IMR-90 (cell line): ENCODE data around the gene ELFN2. TPM values are rescaled to one million over a fixed set of nuclear protein-coding genes. Genes with fewer than 3 reads are reported as not detected.

Source experiments
- ATAC-seq: fragments of 200-7000 bp; cut with Tn5 transposase; 2 replicates; pipeline ENCODE4 v1.9.1; 2020; ENCODE audit warnings: low read depth, mild to moderate bottlenecking, moderate library complexity
- BruUV-seq: library from RNA; stranded (reverse); fragments of 400-500 nt; replicated peaks from 2 replicates; lab custom pipeline; 2021; lab: Mats Ljungman, UMichigan
- CTCF ChIA-PET: fragments of 300-600 bp; formaldehyde crosslinking; extraction: SDS; loops from one replicate; lab custom pipeline; 2021; ENCODE audit warnings: antibody characterized with exemption; lab: Yijun Ruan, JAX
- POLR2A ChIA-PET: fragments of 300-600 bp; sonication (Branson Sonifier 250); formaldehyde crosslinking; loops from one replicate; lab custom pipeline; 2022; ENCODE audit warnings: antibody characterized with exemption; ENCODE audit not compliant: unreplicated experiment; lab: Charles Lee
- DNase-seq: peaks from one replicate; pipeline ENCODE4 v3.0.0; 2013
- H2AFZ ChIP-seq: replicated peaks from 2 replicates; pipeline ENCODE3; 2013; ENCODE audit warnings: low read length, mild to moderate bottlenecking; ENCODE audit not compliant: poor library complexity
- H2AK5ac ChIP-seq: 2 replicates; pipeline ENCODE4 v1.6.1; 2013; ENCODE audit warnings: low read depth, low read length, inconsistent platforms
- H2AK9ac ChIP-seq: replicated peaks from 2 replicates; pipeline ENCODE3; 2013; ENCODE audit warnings: mild to moderate bottlenecking, low read depth, low read length, moderate library complexity; ENCODE audit not compliant: poor library complexity
- H2BK120ac ChIP-seq: 2 replicates; pipeline ENCODE4 v1.6.1; 2013; ENCODE audit warnings: low read depth, low read length, inconsistent platforms
- H2BK15ac ChIP-seq: 3 replicates; pipeline ENCODE4 v1.6.1; 2013; ENCODE audit warnings: low read depth, low read length, inconsistent platforms
- H2BK20ac ChIP-seq: 2 replicates; pipeline ENCODE4 v1.6.1; 2013; ENCODE audit warnings: low read depth, mild to moderate bottlenecking, inconsistent platforms, low read length, moderate library complexity
- H2BK5ac ChIP-seq: 2 replicates; pipeline ENCODE4 v1.6.1; 2013; ENCODE audit warnings: mild to moderate bottlenecking, low read depth, low read length, inconsistent platforms; ENCODE audit not compliant: poor library complexity, severe bottlenecking
- H3K14ac ChIP-seq: replicated peaks from 2 replicates; pipeline ENCODE4 v1.6.1; 2013; ENCODE audit warnings: low read depth, low read length, inconsistent platforms
- H3K18ac ChIP-seq: 2 replicates; pipeline ENCODE4 v1.6.1; 2013; ENCODE audit warnings: low read depth, low read length, control low read depth
- H3K23ac ChIP-seq: 2 replicates; pipeline ENCODE4 v1.6.1; 2013; ENCODE audit warnings: low read depth, low read length, inconsistent platforms
- H3K27ac ChIP-seq: 2 replicates; pipeline ENCODE4 v1.5.1; 2013; ENCODE audit warnings: mild to moderate bottlenecking, control low read depth, low read length; ENCODE audit not compliant: insufficient read depth
- H3K27me3 ChIP-seq: 2 replicates; pipeline ENCODE4 v1.6.1; 2013; ENCODE audit warnings: low read length; ENCODE audit not compliant: control insufficient read depth, insufficient read depth
- H3K36me3 ChIP-seq: 2 replicates; pipeline ENCODE4 v1.6.1; 2013; ENCODE audit warnings: low read length, mixed read lengths; ENCODE audit not compliant: control insufficient read depth, insufficient read depth
- H3K4ac ChIP-seq: 2 replicates; pipeline ENCODE4 v1.6.1; 2013; ENCODE audit warnings: low read depth, low read length, inconsistent platforms
- H3K4me1 ChIP-seq: 2 replicates; pipeline ENCODE4 v1.6.1; 2013; ENCODE audit warnings: low read length, mixed read lengths; ENCODE audit not compliant: control insufficient read depth, insufficient read depth
- H3K4me2 ChIP-seq: 2 replicates; pipeline ENCODE4 v1.6.1; 2013; ENCODE audit warnings: low read depth, mild to moderate bottlenecking, control low read depth, low read length, moderate library complexity
- H3K4me3 ChIP-seq: 2 replicates; pipeline ENCODE4 v1.5.1; 2013; ENCODE audit warnings: low read depth, mild to moderate bottlenecking, control low read depth, low read length, moderate library complexity; ENCODE audit not compliant: insufficient read depth
- H3K56ac ChIP-seq: 2 replicates; pipeline ENCODE4 v1.6.1; 2013; ENCODE audit warnings: low read length, inconsistent platforms; ENCODE audit not compliant: insufficient read depth; ENCODE audit errors: extremely low read depth
- H3K79me1 ChIP-seq, 2 experiments: 2 replicates each; pipeline ENCODE4 v1.6.1; 2013; ENCODE audit warnings: low read length in 2 of 2, inconsistent platforms in 1 of 2, low read depth in 1 of 2
- H3K9ac ChIP-seq: 2 replicates; pipeline ENCODE4 v1.6.1; 2013; ENCODE audit warnings: low read depth, low read length, control low read depth
- H3K9me1 ChIP-seq: 2 replicates; pipeline ENCODE4 v1.6.1; 2013; ENCODE audit warnings: low read length, inconsistent platforms; ENCODE audit not compliant: insufficient read depth
- H3K9me3 ChIP-seq: 2 replicates; pipeline ENCODE4 v1.6.1; 2013; ENCODE audit warnings: low read length; ENCODE audit not compliant: control insufficient read depth, insufficient read depth
- H4K20me1 ChIP-seq: 2 replicates; pipeline ENCODE4 v1.6.1; 2013; ENCODE audit warnings: low read length, inconsistent platforms; ENCODE audit not compliant: insufficient read depth
- H4K5ac ChIP-seq: 2 replicates; pipeline ENCODE4 v1.6.1; 2013; ENCODE audit warnings: mild to moderate bottlenecking, low read depth, low read length, control low read depth
- H4K8ac ChIP-seq, 2 experiments: 2 replicates each; pipeline ENCODE4 v1.6.1; 2013; ENCODE audit warnings: low read depth in 2 of 2, low read length in 2 of 2, control low read depth in 1 of 2, inconsistent platforms in 1 of 2
- H4K91ac ChIP-seq: 2 replicates; pipeline ENCODE4 v1.6.1; 2013; ENCODE audit warnings: low read depth, low read length, inconsistent platforms; ENCODE audit not compliant: insufficient read depth
- BHLHE40 ChIP-seq: fragments of 150-350 bp; IDR thresholded peaks from 2 replicates; pipeline ENCODE4 v1.6.1; 2016; ENCODE audit warnings: mild to moderate bottlenecking, low read depth, low read length
- CEBPB ChIP-seq: IDR thresholded peaks from 2 replicates; pipeline ENCODE4 v1.6.1; 2012; ENCODE audit warnings: low read depth, low read length, improper control_type of control experiment
- CHD1 ChIP-seq: IDR thresholded peaks from 2 replicates; pipeline ENCODE4 v1.6.1; 2012; ENCODE audit warnings: low read depth, low read length, improper control_type of control experiment
- CTCF ChIP-seq: conservative IDR thresholded peaks from 2 replicates; pipeline ENCODE4 v1.5.1; 2012; ENCODE audit warnings: mild to moderate bottlenecking, low read depth, low read length, improper control_type of control experiment
- ELK1 ChIP-seq: fragments of 150-350 bp; IDR thresholded peaks from 2 replicates; pipeline ENCODE4 v1.6.1; 2016; ENCODE audit warnings: low read depth, mild to moderate bottlenecking, low read length, moderate library complexity, borderline replicate concordance
- FOS ChIP-seq: fragments of 150-350 bp; IDR thresholded peaks from 2 replicates; pipeline ENCODE4 v1.6.1; 2016; ENCODE audit warnings: low read depth, low read length
- MAFK ChIP-seq: IDR thresholded peaks from 2 replicates; pipeline ENCODE4 v1.6.1; 2012; ENCODE audit warnings: low read depth, low read length, improper control_type of control experiment
- MXI1 ChIP-seq: IDR thresholded peaks from 2 replicates; pipeline ENCODE4 v1.6.1; 2012; ENCODE audit warnings: low read depth, mild to moderate bottlenecking, low read length, moderate library complexity, borderline replicate concordance
- NFE2L2 ChIP-seq: fragments of 150-350 bp; IDR thresholded peaks from 2 replicates; pipeline ENCODE4 v1.6.1; 2016; ENCODE audit warnings: low read depth, mild to moderate bottlenecking, low read length
- POLR2A ChIP-seq: IDR thresholded peaks from 2 replicates; pipeline ENCODE4 v1.6.1; 2012; ENCODE audit warnings: mild to moderate bottlenecking, low read depth, low read length
- RCOR1 ChIP-seq: IDR thresholded peaks from 2 replicates; pipeline ENCODE4 v1.6.1; 2012; ENCODE audit warnings: mild to moderate bottlenecking, low read length, improper control_type of control experiment; ENCODE audit not compliant: insufficient replicate concordance
- RFX5 ChIP-seq: IDR thresholded peaks from 2 replicates; pipeline ENCODE4 v1.8.0; 2012; ENCODE audit warnings: low read depth, mild to moderate bottlenecking, low read length, moderate library complexity
- SMC3 ChIP-seq: fragments of 150-350 bp; IDR thresholded peaks from 2 replicates; pipeline ENCODE4 v1.6.1; 2016; ENCODE audit warnings: low read depth, mild to moderate bottlenecking, antibody characterized with exemption, low read length, moderate library complexity
- USF2 ChIP-seq: fragments of 150-350 bp; IDR thresholded peaks from 2 replicates; pipeline ENCODE4 v1.6.1; 2017; ENCODE audit warnings: mild to moderate bottlenecking, antibody characterized with exemption, low read length, low read depth
- WGBS, 2 experiments: methylation state at CpG; one replicate each; pipeline versions ENCODE4 v1.1.5 to v1.1.7; 2013; ENCODE audit warnings: missing lambda C conversion rate in 2 of 2; ENCODE audit not compliant: insufficient read length in 1 of 2; ENCODE audit errors: extremely low coverage in 2 of 2; 5-methylcytosine and 5-hydroxymethylcytosine counted together
- dilution Hi-C: fragments of 300-500 bp; cut with HindIII; formaldehyde crosslinking; loops from one replicate; pipeline ENCODE4 v1.14.3; 2018; ENCODE audit warnings: low sequenced_read_pairs; ENCODE audit not compliant: unreplicated experiment
- in situ Hi-C: fragments of 300-500 bp; cut with MboI; formaldehyde crosslinking; loops from 3 replicates; pipeline ENCODE4 v1.14.3; 2019; ENCODE audit warnings: low sequenced_read_pairs, inconsistent platforms, mixed read lengths
- intact Hi-C: fragments of 100-400 bp; cut with micrococcal nuclease; formaldehyde crosslinking; loops from 2 replicates; pipeline ENCODE4 v1.10.0; 2022
- polyA plus RNA-seq, 3 experiments: library from polyadenylated mRNA; depleted of rRNA; stranded (reverse); fragments of >200 nt; gene quantifications; 2 replicates each; pipeline ENCODE4 v1.2.3, GENCODE V29; 2012; ENCODE audit warnings: low replicate concordance in 1 of 3
- total RNA-seq: library from RNA; depleted of rRNA; stranded (reverse); fragments of >200 nt; gene quantifications from 2 replicates; pipeline ENCODE4 v1.2.3, GENCODE V29; 2012

The ELFN2 gene
- total and polyA plus RNA-seq, 2 of the 4 experiments (the other 2 are of a cell fraction), result 0.72 to 5.0 TPM

- POLR2A ChIA-PET, result no interaction called here
- no peaks in the 10 kb centered on the region for H3K9me3 ChIP-seq
- H3K79me1 ChIP-seq, result no peaks in the 10 kb centered on the region
- intact Hi-C loops (no loop called here), in situ Hi-C loops (no loop called here), dilution Hi-C loops (no loop called here)
- no TSS peak for BruUV-seq
- DNase-seq (peak; percentile 39), ATAC-seq (no peak)
- no peak overlapping the region for H3K4me2 ChIP-seq
- H3K4me3 ChIP-seq, result no peak overlapping the region
- H4K91ac ChIP-seq, result no peak overlapping the region
- H3K18ac ChIP-seq, result no peak overlapping the region
- H3K4ac ChIP-seq, result no peak overlapping the region
- peaks cover 7% of the 10 kb centered on the region for H3K9me1 ChIP-seq
- 61% methylated on average over 3 of the region's 8 CpGs; no CpG with 5 or more reads in 1 of the 2 experiments for WGBS, 2 experiments
- H2BK20ac ChIP-seq, result no peak overlapping the region
- no peaks in the 10 kb centered on the region for H3K36me3 ChIP-seq
- H3K56ac ChIP-seq, result no peak overlapping the region
- H2BK15ac ChIP-seq, result no peak overlapping the region
- H2BK5ac ChIP-seq, result no peak overlapping the region
- no peak overlapping the region for H2BK120ac ChIP-seq
- H2AK5ac ChIP-seq, result no peak overlapping the region
- no peak overlapping the region for H3K14ac ChIP-seq
- peaks cover 2% of the 10 kb centered on the region; the same call in 1 of the 2 replicates for H3K4me1 ChIP-seq
- no peak overlapping the region for H3K9ac ChIP-seq
- CTCF ChIA-PET, result no interaction called here
- no peak for TF ChIP-seq MAFK
- TF ChIP-seq RFX5, result no peak
- no peak for TF ChIP-seq RCOR1
- no peak for TF ChIP-seq MXI1
- no peak for TF ChIP-seq NFE2L2
- TF ChIP-seq ELK1, result no peak
- TF ChIP-seq CTCF, result no peak
- no peak for TF ChIP-seq CEBPB
- TF ChIP-seq POLR2A, result no peak
- TF ChIP-seq USF2, result no peak
- no peak for TF ChIP-seq FOS
- no peak for TF ChIP-seq CHD1
- TF ChIP-seq SMC3, result no peak
- no peak for TF ChIP-seq BHLHE40
- H4K5ac ChIP-seq, result no peak overlapping the region
- H4K20me1 ChIP-seq, result no peaks in the 10 kb centered on the region
- no peak overlapping the region for H3K27ac ChIP-seq
- H2AFZ ChIP-seq, result no peak overlapping the region
- H3K23ac ChIP-seq, result no peak overlapping the region
- no peak overlapping the region for H4K8ac ChIP-seq
- peaks cover 9% of the 10 kb centered on the region for H3K27me3 ChIP-seq
- H2AK9ac ChIP-seq, result no peak overlapping the region
These were observed 68.4 kb downstream of the ELFN2 start for GRCh38 chr22:37358917-37359316.
